Measurements from ENCODE around the gene DMRTC2. TPM values are rescaled to one million over a fixed set of nuclear protein-coding genes. Genes with fewer than 3 reads are reported as not detected.

The DMRTC2 gene
- total RNA-seq, 1 donor from 2014 or later: not detected

DNA sequence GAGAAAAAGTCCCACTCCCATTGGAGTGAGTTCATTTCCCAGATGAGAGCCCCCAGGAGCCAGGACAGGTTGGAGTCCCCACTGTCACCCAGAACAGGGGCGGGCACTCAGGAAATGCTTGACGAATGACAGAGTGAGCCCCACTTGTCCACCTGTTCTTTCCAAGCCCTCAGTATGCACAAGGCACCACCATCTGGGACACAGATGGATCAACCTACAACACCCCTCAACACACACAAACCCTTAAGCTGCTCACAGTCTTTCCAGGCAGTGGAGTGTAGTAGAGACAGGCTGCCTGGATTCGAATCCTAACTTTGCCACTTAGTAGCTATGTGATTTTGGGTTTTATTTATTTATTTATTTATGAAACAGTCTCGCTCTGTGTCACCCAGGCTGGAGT is 46.1 kb downstream of the DMRTC2 start:
- DNase-seq: no peak

DNA sequence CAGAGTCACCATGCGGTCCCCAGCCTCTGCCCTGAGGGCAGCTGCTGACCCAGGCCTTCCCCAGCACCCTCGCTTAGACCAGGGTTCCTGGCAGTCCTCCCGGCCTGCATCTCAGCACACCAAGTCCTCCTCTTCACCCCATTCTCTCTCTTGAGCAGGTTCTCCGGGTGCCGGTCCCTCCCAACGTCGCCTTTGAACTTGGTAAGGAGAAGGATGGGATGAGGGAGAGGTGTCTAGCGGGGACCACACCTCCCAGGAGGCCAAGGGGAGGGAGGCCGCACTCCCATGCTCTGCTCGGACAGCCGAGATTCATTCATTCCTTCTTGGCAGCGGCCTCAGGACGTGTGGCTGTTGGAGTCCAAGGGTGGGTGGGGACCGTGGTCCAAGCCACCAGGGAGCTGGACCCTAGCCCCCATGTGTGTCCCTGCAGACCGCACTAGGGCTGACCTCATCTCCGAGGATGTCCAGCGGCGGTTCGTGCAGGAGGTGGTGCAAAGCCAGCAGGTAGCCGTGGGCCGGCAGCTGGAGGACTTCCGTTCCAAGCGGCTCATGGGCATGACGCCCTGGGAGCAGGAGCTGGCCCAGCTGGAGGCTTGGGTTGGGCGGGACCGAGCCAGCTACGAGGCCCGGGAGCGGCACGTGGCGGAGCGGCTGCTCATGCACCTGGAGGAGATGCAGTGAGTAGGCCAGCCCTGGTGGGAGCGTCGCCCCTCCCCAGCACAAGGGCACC is 47.5 kb downstream of the DMRTC2 start:
- no peak for DNase-seq

DNA sequence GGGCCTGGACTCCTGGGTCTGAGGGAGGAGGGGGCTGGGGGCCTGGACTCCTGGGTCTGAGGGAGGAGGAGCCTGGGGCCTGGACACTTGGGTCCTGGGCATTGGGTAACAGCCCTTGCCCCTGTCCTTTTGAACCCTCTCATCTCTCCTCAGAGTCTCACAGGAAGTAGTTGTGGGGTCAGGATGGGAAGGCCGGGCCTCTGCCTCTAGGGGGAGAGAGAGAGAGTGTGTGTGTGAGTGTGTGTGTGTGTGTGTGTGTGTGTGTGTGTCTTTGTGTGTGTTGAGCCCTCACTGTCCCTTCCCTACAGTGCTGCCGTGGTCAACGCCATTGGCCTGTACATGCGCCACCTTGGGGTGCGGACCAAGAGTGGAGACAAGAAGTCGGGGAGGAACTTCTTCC is 49.1 kb downstream of the DMRTC2 start:
- DNase-seq: no peak

DNA sequence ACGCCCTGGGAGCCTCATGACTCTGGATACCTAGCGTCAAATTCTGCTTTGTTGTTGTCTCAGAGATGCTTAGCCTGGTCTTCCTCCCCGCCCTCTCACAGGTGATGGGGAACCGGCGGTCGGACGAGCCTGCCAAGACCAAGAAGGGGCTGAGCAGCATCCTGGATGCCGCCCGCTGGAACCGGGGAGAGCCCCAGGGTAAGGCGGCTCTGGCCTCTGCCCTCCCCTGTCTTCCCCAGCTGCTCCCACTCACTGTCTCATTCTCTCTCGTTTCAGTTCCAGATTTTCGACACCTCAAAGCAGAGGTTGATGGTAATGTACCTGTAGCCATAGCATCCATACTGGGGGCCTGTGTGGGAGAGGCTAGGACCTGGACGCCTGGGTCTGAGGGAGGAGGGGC is 49.5 kb downstream of the DMRTC2 start:
- no peak for DNase-seq

DNA sequence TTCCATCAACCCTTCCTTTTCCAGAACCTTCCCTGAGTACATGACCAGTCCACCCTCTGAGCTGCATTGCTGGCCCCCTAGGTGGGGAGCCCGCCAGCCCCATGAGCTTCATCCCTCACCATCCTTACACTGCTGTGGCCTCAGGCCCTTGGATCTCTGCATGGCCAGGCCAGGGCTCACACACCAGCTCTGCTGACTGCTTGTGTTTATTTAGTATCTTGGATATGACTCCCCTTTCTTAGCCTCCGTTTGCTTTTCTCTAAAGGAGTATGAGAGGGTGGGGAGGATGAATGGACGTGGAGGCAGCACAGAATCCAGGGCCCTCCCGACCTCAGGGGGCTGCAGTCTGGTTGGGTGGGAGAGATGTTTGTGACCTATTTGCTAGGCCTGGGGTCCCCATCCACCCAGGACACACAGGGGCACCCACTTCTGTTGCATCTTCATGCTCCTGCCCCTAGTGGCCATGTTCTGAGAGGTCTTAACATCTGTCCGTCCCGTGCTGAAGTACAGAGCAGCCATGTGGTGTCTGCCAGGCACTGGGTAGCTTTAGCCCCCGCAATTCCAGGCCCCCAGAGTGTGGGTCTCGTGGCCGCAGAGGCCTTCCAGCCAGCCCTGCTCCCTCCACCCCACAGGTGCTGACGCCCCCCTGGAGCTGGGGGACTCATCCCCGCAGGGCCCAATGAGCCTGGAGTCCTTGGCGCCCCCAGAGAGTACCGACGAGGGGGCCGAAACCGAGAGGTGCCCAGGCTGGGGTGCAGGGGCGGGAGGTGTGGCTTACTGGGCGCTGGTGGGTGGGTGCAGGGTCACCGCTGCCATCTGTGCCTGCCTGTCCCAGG is 51.1 kb downstream of the DMRTC2 start:
- DNase-seq: no peak

DNA sequence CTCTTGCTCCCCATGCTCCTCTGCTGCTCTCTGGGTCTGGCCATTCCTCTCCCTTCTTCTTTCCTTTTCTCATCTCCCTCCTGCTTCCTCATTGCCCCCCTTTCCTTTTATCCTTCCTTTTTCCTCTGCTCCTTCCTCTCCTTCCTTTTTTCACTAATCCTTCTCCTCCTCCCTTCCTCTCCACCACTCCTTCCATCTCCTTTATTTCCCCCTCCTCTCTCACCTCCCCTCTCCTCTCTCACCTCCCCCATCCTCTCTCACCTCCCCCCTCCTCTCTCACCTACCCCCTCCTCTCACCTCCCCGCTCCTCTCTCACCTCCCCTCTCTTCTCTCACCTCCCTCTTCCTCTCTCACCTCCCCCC is 51.7 kb downstream of the DMRTC2 start:
- DNase-seq: no peak

DNA sequence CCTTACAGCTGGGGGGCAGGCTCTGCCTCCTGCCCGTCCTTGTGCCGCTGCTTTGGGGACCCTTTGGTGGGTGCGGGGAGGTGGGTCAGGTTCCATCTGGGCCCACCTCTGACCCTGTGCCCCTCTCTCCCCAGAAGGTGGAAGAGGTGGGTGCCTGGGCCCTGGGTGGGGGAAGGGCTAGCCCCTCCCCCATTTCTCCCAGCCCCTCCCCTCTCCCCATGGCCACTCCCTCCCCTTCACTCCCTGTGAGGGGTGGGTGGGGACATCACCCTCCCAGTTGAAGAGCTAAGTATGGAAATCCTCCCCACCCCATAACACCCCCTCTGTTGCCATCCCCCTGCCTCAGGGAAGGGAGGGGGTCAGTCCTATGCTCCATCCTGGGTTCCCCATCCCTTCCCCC is 52.3 kb downstream of the DMRTC2 start:
- DNase-seq: no peak

DNA sequence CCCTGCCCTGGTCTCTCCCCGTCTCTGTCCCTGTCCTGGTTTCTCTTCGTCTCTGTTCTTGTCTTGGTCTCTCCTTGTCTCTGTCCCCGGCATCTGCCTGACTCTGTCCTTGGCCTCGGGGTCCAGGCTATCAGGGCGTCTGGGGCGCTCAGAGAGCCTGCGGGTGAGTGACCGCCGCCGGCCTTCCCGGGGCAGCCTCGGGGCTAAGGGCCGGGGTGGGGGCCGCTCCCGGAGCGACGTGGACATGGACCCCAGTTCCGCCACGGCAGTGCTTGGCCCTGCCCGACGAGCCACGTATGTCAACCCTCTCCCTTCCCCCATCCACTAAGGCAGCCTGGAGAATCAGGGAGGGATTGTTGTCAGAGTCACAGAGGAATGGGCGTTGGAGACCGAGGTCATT is 53.0 kb downstream of the DMRTC2 start:
- no peak for DNase-seq

DNA sequence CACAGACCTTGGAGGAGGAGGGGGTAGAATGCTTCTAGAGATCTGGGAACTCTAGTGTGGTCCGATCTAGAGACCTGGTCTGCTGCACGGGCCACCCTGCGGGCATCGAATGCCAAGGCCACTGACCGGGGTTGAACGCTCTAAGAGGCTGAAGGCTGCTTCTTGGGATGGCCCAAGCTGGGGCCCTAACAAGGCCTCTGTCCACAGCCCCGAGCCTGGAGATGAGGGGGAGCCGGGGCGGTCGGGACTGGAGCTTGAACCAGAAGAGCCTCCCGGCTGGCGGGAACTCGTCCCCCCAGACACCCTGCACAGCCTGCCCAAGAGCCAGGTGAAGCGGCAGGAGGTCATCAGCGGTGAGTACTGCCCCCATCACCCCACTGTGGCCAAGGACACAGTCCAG is 53.4 kb downstream of the DMRTC2 start:
- no peak for DNase-seq

Small RNA genes lying within 50 kb of the gene (small RNA-seq; reads per million reads assigned to genes)
- gene MIR6797: not detected

Other genes with a start within 250 kb of the DMRTC2 start
- not detected for gene CEACAM4, start 218.0 kb upstream of the DMRTC2 start, total RNA-seq
- gene CEACAM7, start 156.8 kb upstream of the DMRTC2 start, total RNA-seq: not detected
- not detected for gene CEACAM5, start 136.4 kb upstream of the DMRTC2 start, total RNA-seq
- gene CEACAM6, start 89.5 kb upstream of the DMRTC2 start, total RNA-seq: not detected
- gene CEACAM3, start 48.5 kb upstream of the DMRTC2 start, total RNA-seq: not detected
- not detected for gene LYPD4, start 359 bp upstream of the DMRTC2 start, total RNA-seq
- gene RPS19, start 15.2 kb downstream of the DMRTC2 start, total RNA-seq: 405 TPM
- not detected for gene CD79A, start 32.2 kb downstream of the DMRTC2 start, total RNA-seq
- 8.7 TPM for gene ARHGEF1, start 38.1 kb downstream of the DMRTC2 start, total RNA-seq
- gene ERFL, start 83.4 kb downstream of the DMRTC2 start, total RNA-seq: not detected
- gene RABAC1, start 114.3 kb downstream of the DMRTC2 start, total RNA-seq: 69.3 TPM
- gene ATP1A3, start 149.2 kb downstream of the DMRTC2 start, total RNA-seq: 153 TPM
- gene GRIK5, start 225.2 kb downstream of the DMRTC2 start, total RNA-seq: 20.0 TPM
- 11.1 TPM for gene ZNF574, start 231.1 kb downstream of the DMRTC2 start, total RNA-seq

Measured in occipital lobe (tissue), 3 donors.